GM19455 (cell line): ENCODE data around the gene SULT1E1.
A peak's percentile ranks its signal among the peaks of the same experiment; 100 is the strongest.
"Not testable (repeated sequence)": the region's sequence is repeated elsewhere in the genome, so short reads cannot be mapped to it uniquely, and the experiment has no call there.

Experiments
- ATAC-seq: cut with Tn5 transposase; IDR thresholded peaks from one replicate; pipeline ENCODE4 v1.9.1; 2021; ENCODE audit not compliant: unreplicated experiment

The SULT1E1 gene

GRCh38 chr4:69843932-69844331 is 16.0 kb downstream of the SULT1E1 start:
- no peak for ATAC-seq

- no peak for ATAC-seq
These were observed 16.6 kb downstream of the SULT1E1 start for GRCh38 chr4:69843301-69843700.

GRCh38 chr4:69838977-69839376 is 21.0 kb downstream of the SULT1E1 start:
- ATAC-seq: no peak

- ATAC-seq: no peak
These were observed 23.7 kb downstream of the SULT1E1 start for GRCh38 chr4:69836287-69836686.

- no peak for ATAC-seq
These were observed 24.2 kb downstream of the SULT1E1 start for GRCh38 chr4:69835766-69836165.

- ATAC-seq: no peak
These were observed 26.7 kb downstream of the SULT1E1 start for GRCh38 chr4:69833251-69833650.

- no peak for ATAC-seq
These were observed 27.5 kb downstream of the SULT1E1 start for GRCh38 chr4:69832326-69833030.

GRCh38 chr4:69831646-69832325 is 28.2 kb downstream of the SULT1E1 start:
- ATAC-seq: peak; percentile 93

GRCh38 chr4:69831270-69831627 is 28.7 kb downstream of the SULT1E1 start:
- ATAC-seq: no peak

GRCh38 chr4:69830560-69831269 is 29.2 kb downstream of the SULT1E1 start:
- ATAC-seq: no peak

GRCh38 chr4:69830192-69830559 is 29.8 kb downstream of the SULT1E1 start:
- no peak for ATAC-seq

GRCh38 chr4:69829678-69830077 is 30.3 kb downstream of the SULT1E1 start:
- no peak for ATAC-seq

GRCh38 chr4:69828828-69829227 is 31.1 kb downstream of the SULT1E1 start:
- no peak for ATAC-seq

- not testable (repeated sequence) for ATAC-seq
These were observed 34.9 kb downstream of the SULT1E1 start for GRCh38 chr4:69825056-69825455.

GRCh38 chr4:69823481-69824186 is 36.3 kb downstream of the SULT1E1 start:
- peak; percentile 92 for ATAC-seq

GRCh38 chr4:69823048-69823447 is 36.9 kb downstream of the SULT1E1 start:
- ATAC-seq: no peak

GRCh38 chr4:69822198-69822597 is 37.7 kb downstream of the SULT1E1 start:
- ATAC-seq: no peak

- ATAC-seq: no peak
These were observed 41.8 kb downstream of the SULT1E1 start for GRCh38 chr4:69818060-69818639.

GRCh38 chr4:69816236-69816635 is 43.7 kb downstream of the SULT1E1 start:
- ATAC-seq: no peak

GRCh38 chr4:69813628-69814027 is 46.3 kb downstream of the SULT1E1 start:
- ATAC-seq: no peak

GRCh38 chr4:69811166-69811565 is 48.8 kb downstream of the SULT1E1 start:
- no peak for ATAC-seq
